PC-3 (cell line): ENCODE measurements around the gene AKR7A2. TPM values are rescaled to one million over a fixed set of nuclear protein-coding genes. Genes with fewer than 3 reads are reported as not detected.

ENCODE experiments used
- ATAC-seq: fragments of 200-7000 bp; cut with Tn5 transposase; 2 replicates; pipeline ENCODE4 v1.9.1; 2020; ENCODE audit warnings: mild to moderate bottlenecking, moderate library complexity
- BruUV-seq: library from RNA; stranded (reverse); fragments of 400-500 nt; replicated peaks from 2 replicates; lab custom pipeline; 2021; lab: Mats Ljungman, UMichigan
- CTCF ChIA-PET: fragments of 300-600 bp; sonication (Branson Sonifier 250); formaldehyde crosslinking; loops from one replicate; lab custom pipeline; 2022; ENCODE audit warnings: antibody characterized with exemption; lab: Charles Lee
- POLR2A ChIA-PET: fragments of 300-600 bp; sonication (Branson Sonifier 250); formaldehyde crosslinking; loops from one replicate; lab custom pipeline; 2022; ENCODE audit warnings: antibody characterized with exemption; ENCODE audit not compliant: unreplicated experiment; lab: Charles Lee
- DNase-seq: peaks from one replicate; pipeline ENCODE4 v3.0.0-alpha.2; 2015
- H2AFZ ChIP-seq: fragments of 300-600 bp; sonication (generic); 2 replicates; pipeline ENCODE4 v1.6.0; 2016; ENCODE audit warnings: antibody characterized with exemption, low read length
- H3F3A ChIP-seq: fragments of 300-600 bp; sonication (generic); one replicate; pipeline ENCODE4 v1.6.0; 2017; ENCODE audit warnings: antibody characterized with exemption, low read length, control low read depth, mild to moderate bottlenecking; ENCODE audit not compliant: unreplicated experiment
- H3K27ac ChIP-seq: fragments of 300-600 bp; sonication (generic); 2 replicates; pipeline ENCODE4 v1.5.1; 2016; ENCODE audit warnings: mild to moderate bottlenecking, low read length
- H3K27me3 ChIP-seq: fragments of 300-600 bp; sonication (generic); 2 replicates; pipeline ENCODE4 v1.6.1; 2016; ENCODE audit warnings: low read length, mixed read lengths
- H3K36me3 ChIP-seq: fragments of 300-600 bp; sonication (generic); 2 replicates; pipeline ENCODE4 v1.6.1; 2016; ENCODE audit warnings: low read depth, mixed run types, low read length, mixed read lengths
- H3K4me1 ChIP-seq: fragments of 300-600 bp; sonication (generic); 2 replicates; pipeline ENCODE4 v1.5.1; 2016; ENCODE audit warnings: low read length; ENCODE audit not compliant: insufficient read depth
- H3K4me2 ChIP-seq: fragments of 300-600 bp; sonication (generic); 2 replicates; pipeline ENCODE4 v1.6.0; 2016; ENCODE audit warnings: low read length
- H3K4me3 ChIP-seq: fragments of 300-600 bp; sonication (generic); 2 replicates; pipeline ENCODE4 v1.5.1; 2016; ENCODE audit warnings: mild to moderate bottlenecking, low read length, mixed read lengths
- H3K79me2 ChIP-seq: fragments of 300-600 bp; sonication (generic); 2 replicates; pipeline ENCODE4 v1.6.1; 2017; ENCODE audit warnings: low read length, mixed read lengths
- H3K9ac ChIP-seq: fragments of 300-600 bp; sonication (generic); 2 replicates; pipeline ENCODE4 v1.6.0; 2016; ENCODE audit warnings: mild to moderate bottlenecking, low read length
- H3K9me2 ChIP-seq: fragments of 300-600 bp; sonication (generic); replicated peaks from 2 replicates; pipeline ENCODE4 v1.6.1; 2016; ENCODE audit warnings: mixed run types, low read length, mixed read lengths
- H3K9me3 ChIP-seq: fragments of 300-600 bp; sonication (generic); 2 replicates; pipeline ENCODE4 v1.6.1; 2016; ENCODE audit warnings: low read length, mixed read lengths
- H4K20me1 ChIP-seq: fragments of 300-600 bp; sonication (generic); 2 replicates; pipeline ENCODE4 v1.6.1; 2016; ENCODE audit warnings: low read length, mixed read lengths
- CTCF ChIP-seq: fragments of 300-600 bp; sonication (generic); conservative IDR thresholded peaks from 2 replicates; pipeline ENCODE4 v1.5.1; 2017; ENCODE audit warnings: antibody characterized with exemption, low read depth, mild to moderate bottlenecking, low read length
- EZH2 ChIP-seq: fragments of 300-600 bp; sonication (generic); IDR thresholded peaks from one replicate; pipeline ENCODE4 v1.6.1; 2017; ENCODE audit warnings: antibody characterized with exemption, mild to moderate bottlenecking, low read length; ENCODE audit not compliant: unreplicated experiment
- EZH2phosphoT487 ChIP-seq: fragments of 300-600 bp; sonication (generic); IDR thresholded peaks from 2 replicates; pipeline ENCODE4 v1.6.1; 2018; ENCODE audit warnings: mild to moderate bottlenecking, antibody characterized with exemption, low read length, borderline replicate concordance
- intact Hi-C: fragments of 100-400 bp; cut with micrococcal nuclease; formaldehyde crosslinking; loops from 2 replicates; pipeline ENCODE4 v1.9.0; 2023
- total RNA-seq: library from RNA; depleted of rRNA; stranded (reverse); fragments of >200 nt; gene quantifications from 2 replicates; pipeline ENCODE4 v1.2.3, GENCODE V29; 2014

Gene AKR7A2
- total RNA-seq, 1 experiment from 2014 or later = 63.3 TPM

GRCh38 chr1:19284881-19285280, 27.1 kb downstream of the AKR7A2 start:
- Histone ChIP-seq H4K20me1 (no peaks in the 10 kb centered on the region), H3F3A (no peaks in the 10 kb centered on the region), H2AFZ (no peak overlapping the region), H3K27ac (no peak overlapping the region), H3K9me2 (no peaks in the 10 kb centered on the region), H3K27me3 (no peaks in the 10 kb centered on the region), H3K36me3 (no peaks in the 10 kb centered on the region), H3K9ac (no peak overlapping the region), H3K4me3 (no peak overlapping the region), H3K9me3 (no peaks in the 10 kb centered on the region), H3K4me1 (peaks cover 4% of the 10 kb centered on the region; the same call in 1 of the 2 replicates), H3K79me2 (no peaks in the 10 kb centered on the region), H3K4me2 (no peak overlapping the region)
- CTCF ChIA-PET = no interaction called here
- POLR2A ChIA-PET = no interaction called here
- TF ChIP-seq EZH2phosphoT487 (no peak), CTCF (no peak), EZH2 (no peak)
- BruUV-seq = no TSS peak
- intact Hi-C loops = no loop called here
- ATAC-seq = no peak
- DNase-seq = no peak

- Histone ChIP-seq H3K9ac (no peak overlapping the region), H3K9me2 (no peaks in the 10 kb centered on the region)
- CTCF ChIA-PET = no interaction called here
These were observed 28.1 kb downstream of the AKR7A2 start for GRCh38 chr1:19283891-19284290.

More at GRCh38 chr1:19283891-19284290, 28.1 kb downstream of the AKR7A2 start:
- H4K20me1 ChIP-seq = no peaks in the 10 kb centered on the region
- H3K4me2 ChIP-seq = no peak overlapping the region
- H3K4me1 ChIP-seq = peaks cover 4% of the 10 kb centered on the region; the same call in 1 of the 2 replicates
- H3K4me3 ChIP-seq = no peak overlapping the region
- no peak overlapping the region for H2AFZ ChIP-seq
- POLR2A ChIA-PET = no interaction called here
- DNase-seq (no peak), ATAC-seq (no peak)
- no peaks in the 10 kb centered on the region for H3F3A ChIP-seq
- H3K9me3 ChIP-seq = no peaks in the 10 kb centered on the region
- H3K36me3 ChIP-seq = no peaks in the 10 kb centered on the region
- H3K27ac ChIP-seq = no peak overlapping the region
- TF ChIP-seq EZH2 = no peak
- no peak for TF ChIP-seq EZH2phosphoT487
- TF ChIP-seq CTCF = no peak
- H3K27me3 ChIP-seq = no peaks in the 10 kb centered on the region
- BruUV-seq = no TSS peak
- no peaks in the 10 kb centered on the region for H3K79me2 ChIP-seq
- intact Hi-C loops = no loop called here
